Left lung (tissue), 10 donors: Measurements from ENCODE around the gene MCUR1. TPM values are rescaled to one million over a fixed set of nuclear protein-coding genes. Genes with fewer than 3 reads are reported as not detected.

Experiments used
- ATAC-seq: fragments of 200-7000 bp; cut with Tn5 transposase; one replicate; pipeline ENCODE4 v1.9.1; 2020; ENCODE audit warnings: moderate library complexity
- DNase-seq, 4 donors: peaks; one replicate each; pipeline ENCODE4 v3.0.0-alpha.2; 2013 to 2020
- H3K27ac ChIP-seq, 2 donors: fragments of 200-600 bp; sonication (generic) in 1 of 2; one replicate each; pipeline versions ENCODE4 v1.5.0 to v1.8.0; 2020 to 2021
- H3K27me3 ChIP-seq, 2 donors: fragments of 200-600 bp; sonication (generic) in 1 of 2; one replicate each; pipeline versions ENCODE4 v1.5.0 to v1.8.0; 2020 to 2021
- H3K36me3 ChIP-seq, 2 donors: fragments of 200-600 bp; sonication (generic) in 1 of 2; one replicate each; pipeline versions ENCODE4 v1.5.0 to v1.8.0; 2020 to 2021
- H3K4me1 ChIP-seq, 2 donors: fragments of 200-600 bp; one replicate each; pipeline ENCODE4 v1.8.0; 2021
- H3K4me3 ChIP-seq, 2 donors: fragments of 200-600 bp; sonication (generic) in 1 of 2; one replicate each; pipeline versions ENCODE4 v1.5.0 to v1.8.0; 2020 to 2021; ENCODE audit warnings: mild to moderate bottlenecking in 1 of 2
- H3K9me3 ChIP-seq, 2 donors: fragments of 200-600 bp; sonication (generic) in 1 of 2; one replicate each; pipeline versions ENCODE4 v1.5.0 to v1.8.0; 2020 to 2021
- intact Hi-C, 2 donors: fragments of 100-400 bp; cut with DNase I; formaldehyde crosslinking; loops; one replicate each; pipeline versions ENCODE4 v1.11.2 to v1.14.2; 2022
- polyA plus RNA-seq, 6 donors: library from polyadenylated mRNA; unstranded; fragments of 120-200 nt; gene quantifications; one replicate each; pipeline ENCODE4 v1.2.1, GENCODE V29; 2013; ENCODE audit not compliant: insufficient read length in 6 of 6
- total RNA-seq, 2 donors: library from RNA; stranded (reverse); fragmentation: NEBNext Ultra II Directional; extraction: Animal tissue kit (Norgen Biotek cat#: 25700); gene quantifications; one replicate each; pipeline ENCODE4 v1.2.1, GENCODE V29; 2021
- TF ChIP-seq, protein P1 (sequence below), 2 donors: fragments of 200-600 bp; sonication (generic) in 1 of 2; IDR thresholded peaks; one replicate each; pipeline versions ENCODE4 v1.5.0 to v1.8.0; 2021; ENCODE audit warnings: antibody characterized with exemption in 2 of 2
- donor health status: DM: no; HTN: yes; CAD: no.
- donor health status: DM: no; HTN: no; CAD: no.

The MCUR1 gene
- total and polyA plus RNA-seq, 8 donors: 25.3 to 41.1 (median 32.4) TPM

DNA sequence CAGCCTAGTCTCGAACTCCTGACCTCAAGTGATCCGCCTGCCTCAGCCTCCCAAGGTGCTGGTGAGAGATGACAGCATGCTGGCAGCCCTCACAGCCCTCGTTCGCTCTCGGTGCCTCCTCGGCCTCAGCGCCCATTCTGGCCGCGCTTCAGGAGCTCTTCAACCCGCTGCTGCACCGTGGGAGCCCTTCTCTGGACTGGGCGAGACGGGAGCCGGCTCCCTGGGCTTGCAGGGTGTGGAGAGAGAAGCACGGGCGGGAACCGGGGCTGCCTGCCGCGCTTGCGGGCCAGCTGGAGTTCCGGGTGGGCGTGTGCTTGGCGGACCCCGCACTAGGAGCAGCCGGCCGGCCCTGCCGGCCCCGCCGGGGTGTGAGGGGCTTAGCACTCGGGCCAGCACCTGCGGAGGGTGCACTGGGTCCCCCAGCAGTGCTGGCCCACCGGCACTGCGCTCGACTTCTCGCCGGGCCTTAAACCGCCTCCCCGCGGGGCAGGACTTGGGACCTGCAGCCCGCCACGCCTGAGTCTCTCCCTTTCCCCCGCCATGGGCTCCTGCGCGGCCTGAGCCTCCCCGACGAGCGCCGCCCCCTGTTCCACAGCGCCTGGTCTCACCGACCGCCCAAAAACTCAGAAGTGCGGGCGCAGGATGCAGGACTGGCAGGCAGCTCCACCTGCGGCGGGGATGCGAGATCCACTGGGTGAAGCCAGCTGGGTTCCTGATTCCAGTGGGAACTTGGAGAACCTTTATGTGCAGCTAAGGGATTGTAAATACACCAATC is 71.2 kb downstream of the MCUR1 start:
- intact Hi-C loops: no loop called here
- ATAC-seq: peak; percentile 52
- no peaks in the 10 kb centered on the region for H3K27me3 ChIP-seq
- TF ChIP-seq, protein P1, sequence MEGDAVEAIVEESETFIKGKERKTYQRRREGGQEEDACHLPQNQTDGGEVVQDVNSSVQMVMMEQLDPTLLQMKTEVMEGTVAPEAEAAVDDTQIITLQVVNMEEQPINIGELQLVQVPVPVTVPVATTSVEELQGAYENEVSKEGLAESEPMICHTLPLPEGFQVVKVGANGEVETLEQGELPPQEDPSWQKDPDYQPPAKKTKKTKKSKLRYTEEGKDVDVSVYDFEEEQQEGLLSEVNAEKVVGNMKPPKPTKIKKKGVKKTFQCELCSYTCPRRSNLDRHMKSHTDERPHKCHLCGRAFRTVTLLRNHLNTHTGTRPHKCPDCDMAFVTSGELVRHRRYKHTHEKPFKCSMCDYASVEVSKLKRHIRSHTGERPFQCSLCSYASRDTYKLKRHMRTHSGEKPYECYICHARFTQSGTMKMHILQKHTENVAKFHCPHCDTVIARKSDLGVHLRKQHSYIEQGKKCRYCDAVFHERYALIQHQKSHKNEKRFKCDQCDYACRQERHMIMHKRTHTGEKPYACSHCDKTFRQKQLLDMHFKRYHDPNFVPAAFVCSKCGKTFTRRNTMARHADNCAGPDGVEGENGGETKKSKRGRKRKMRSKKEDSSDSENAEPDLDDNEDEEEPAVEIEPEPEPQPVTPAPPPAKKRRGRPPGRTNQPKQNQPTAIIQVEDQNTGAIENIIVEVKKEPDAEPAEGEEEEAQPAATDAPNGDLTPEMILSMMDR (IDR thresholded peaks at IDR 0.05): no peak
- no peak overlapping the region for H3K4me3 ChIP-seq
- H3K36me3 ChIP-seq: no peaks in the 10 kb centered on the region
- no peaks in the 10 kb centered on the region for H3K4me1 ChIP-seq
- no peak overlapping the region for H3K27ac ChIP-seq
- H3K9me3 ChIP-seq: no peaks in the 10 kb centered on the region
- no peak for DNase-seq

GRCh38 chr6:13741365-13741764 is 73.0 kb downstream of the MCUR1 start:
- DNase-seq (no peak), ATAC-seq (no peak)
- Histone ChIP-seq H3K9me3 (no peaks in the 10 kb centered on the region), H3K4me3 (no peak overlapping the region), H3K27me3 (no peaks in the 10 kb centered on the region), H3K4me1 (no peaks in the 10 kb centered on the region), H3K36me3 (no peaks in the 10 kb centered on the region), H3K27ac (no peak overlapping the region)
- TF ChIP-seq, protein P1 (IDR thresholded peaks at IDR 0.05): no peak
- intact Hi-C loops: no loop called here

Other genes starting within 250 kb of the MCUR1 start
- gene SIRT5, start 240.0 kb downstream of the MCUR1 start, total RNA-seq: 1 to 10 TPM; 9.0 to 9.2 TPM
- 10 to 100 TPM; 15.2 to 18.2 (median 16.7) TPM for gene SIRT5, start 240.0 kb downstream of the MCUR1 start, polyA plus RNA-seq
- gene NOL7, start 199.2 kb downstream of the MCUR1 start, total RNA-seq: 10 to 100 TPM; 49.5 to 56.3 TPM
- 10 to 100 TPM; 71.4 to 81.2 (median 75.7) TPM for gene NOL7, start 199.2 kb downstream of the MCUR1 start, polyA plus RNA-seq
- 10 to 100 TPM; 34.9 to 38.2 TPM for gene RANBP9, start 102.7 kb downstream of the MCUR1 start, total RNA-seq
- gene RANBP9, start 102.7 kb downstream of the MCUR1 start, polyA plus RNA-seq: 10 to 100 TPM; 41.5 to 49.4 (median 46.2) TPM
- 1 to 10 TPM; 2.5 to 3.3 TPM for gene RNF182, start 110.4 kb upstream of the MCUR1 start, total RNA-seq
- 1 to 10 TPM; 3.7 to 6.9 (median 5.5) TPM for gene RNF182, start 110.4 kb upstream of the MCUR1 start, polyA plus RNA-seq